Pancreas (tissue), 10 donors: ENCODE results near the gene RERE. TPM values are rescaled to one million over a fixed set of nuclear protein-coding genes. Genes with fewer than 3 reads are reported as not detected.
A peak's percentile ranks its signal among the peaks of the same experiment; 100 is the strongest.

Experiments used
- ATAC-seq, 4 donors: fragments of 200-7000 bp; cut with Tn5 transposase; one replicate each; pipeline versions ENCODE4 v1.8.0 to v1.9.1; 2020; ENCODE audit warnings: mild to moderate bottlenecking in 4 of 4, moderate library complexity in 4 of 4
- DNase-seq, 6 donors: peaks; one replicate each; pipeline ENCODE4 v3.0.0-alpha.2; 2020
- FAIRE-seq: peaks from 2 replicates; lab custom pipeline; 2012; peaks lifted over from hg19 to GRCh38; lab: Jason Lieb, UNC
- H3K27ac ChIP-seq, 4 donors: fragments of 200-600 bp; sonication (generic); 1 replicate in 3 of 4; 2 replicates in 1 of 4; pipeline versions ENCODE4 v1.5.0 to v1.8.0; 2020
- H3K27me3 ChIP-seq, 4 donors: fragments of 200-600 bp; one replicate each; pipeline ENCODE4 v1.8.0; 2021
- H3K36me3 ChIP-seq, 3 donors: fragments of 200-600 bp; sonication (generic) in 1 of 3; one replicate each; pipeline versions ENCODE4 v1.5.0 to v1.8.0; 2020 to 2021
- H3K4me1 ChIP-seq, 3 donors: fragments of 200-600 bp; one replicate each; pipeline ENCODE4 v1.8.0; 2021
- H3K4me3 ChIP-seq, 4 donors: fragments of 200-600 bp; sonication (generic) in 2 of 4; one replicate each; pipeline versions ENCODE4 v1.5.0 to v1.8.0; 2020 to 2021
- H3K9me3 ChIP-seq, 4 donors: fragments of 200-600 bp; one replicate each; pipeline ENCODE4 v1.8.0; 2021
- WGBS, 2 donors: extraction: QIAGEN DNeasy Blood & Tissue Kit; methylation state at CpG; one replicate each; pipeline ENCODE4 v1.1.7; 2013; 5-methylcytosine and 5-hydroxymethylcytosine counted together
- intact Hi-C, 3 donors: fragments of 100-400 bp; cut with DNase I; formaldehyde crosslinking; loops; one replicate each; pipeline versions ENCODE4 v1.11.1 to v1.14.2; 2022
- polyA plus RNA-seq, 2 donors: library from polyadenylated mRNA; stranded (reverse); fragments of 200-250 nt; gene quantifications; one replicate each; pipeline ENCODE4 v1.2.3, GENCODE V29; 2013
- total RNA-seq, 6 donors: library from RNA; stranded (reverse); fragmentation: NEBNext Ultra II Directional in 4 of 6; extraction: Animal tissue kit (Norgen Biotek cat#: 25700) in 4 of 6; gene quantifications; one replicate each; pipeline versions ENCODE4 v1.2.1 to v1.2.4, GENCODE V29; 2021 to 2023
- TF ChIP-seq, protein P1 (sequence below), 4 donors: fragments of 200-600 bp; sonication (generic) in 3 of 4; IDR thresholded peaks; one replicate each; pipeline versions ENCODE4 v1.5.0 to v1.8.0; 2021; ENCODE audit warnings: antibody characterized with exemption in 4 of 4
- donor health status: healthy with polysubstance abuse.
- donor health status: DM: no; HTN: no; CAD: no; lungs with moderate emphysema.
- donor health status: DM: no; HTN: no; CAD: no.
- donor health status: control.
- donor health status: control.
- donor health status: Bipolar disorder and iron deficiency.
- donor health status: DM: yes; HTN: yes; CAD: no.
- donor health status: DM: no; HTN: no; CAD: no.
- donor health status: DM: no; HTN: no; CAD: no.
- donor health status: DM: yes; HTN: yes; CAD: no.

The RERE gene
- total and polyA plus RNA-seq, 8 donors: 27.0 to 76.7 (median 50.7) TPM

DNA sequence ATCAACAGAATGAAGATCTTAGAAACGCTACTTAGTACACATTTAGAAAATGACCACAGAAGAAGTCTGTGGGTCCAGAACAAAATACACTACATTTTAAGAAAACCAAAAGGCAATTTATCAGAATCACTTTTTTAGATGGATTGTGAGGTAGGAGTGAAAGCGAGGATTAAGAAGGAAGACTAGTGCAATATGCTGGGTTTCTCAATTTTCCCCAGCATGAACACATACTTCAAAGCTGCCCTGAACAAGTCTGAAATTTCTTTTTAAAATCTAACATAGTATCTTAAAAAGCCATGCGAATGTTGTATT lies 299.0 kb downstream of the RERE start:
- FAIRE-seq (peak; percentile 26), ATAC-seq (no peak), DNase-seq (no peak)
- 75 to 80% methylated on average over 3 of the region's 3 CpGs for WGBS, 2 donors
- Histone ChIP-seq H3K27ac (no peak overlapping the region), H3K36me3 (no peaks in the 10 kb centered on the region), H3K27me3 (no peaks in the 10 kb centered on the region), H3K9me3 (no peaks in the 10 kb centered on the region), H3K4me1 (peaks cover 4 to 17% (median 11%) of the 10 kb centered on the region in 3 donors), H3K4me3 (no peak overlapping the region)
- intact Hi-C loops: no loop called here
- TF ChIP-seq, protein P1, sequence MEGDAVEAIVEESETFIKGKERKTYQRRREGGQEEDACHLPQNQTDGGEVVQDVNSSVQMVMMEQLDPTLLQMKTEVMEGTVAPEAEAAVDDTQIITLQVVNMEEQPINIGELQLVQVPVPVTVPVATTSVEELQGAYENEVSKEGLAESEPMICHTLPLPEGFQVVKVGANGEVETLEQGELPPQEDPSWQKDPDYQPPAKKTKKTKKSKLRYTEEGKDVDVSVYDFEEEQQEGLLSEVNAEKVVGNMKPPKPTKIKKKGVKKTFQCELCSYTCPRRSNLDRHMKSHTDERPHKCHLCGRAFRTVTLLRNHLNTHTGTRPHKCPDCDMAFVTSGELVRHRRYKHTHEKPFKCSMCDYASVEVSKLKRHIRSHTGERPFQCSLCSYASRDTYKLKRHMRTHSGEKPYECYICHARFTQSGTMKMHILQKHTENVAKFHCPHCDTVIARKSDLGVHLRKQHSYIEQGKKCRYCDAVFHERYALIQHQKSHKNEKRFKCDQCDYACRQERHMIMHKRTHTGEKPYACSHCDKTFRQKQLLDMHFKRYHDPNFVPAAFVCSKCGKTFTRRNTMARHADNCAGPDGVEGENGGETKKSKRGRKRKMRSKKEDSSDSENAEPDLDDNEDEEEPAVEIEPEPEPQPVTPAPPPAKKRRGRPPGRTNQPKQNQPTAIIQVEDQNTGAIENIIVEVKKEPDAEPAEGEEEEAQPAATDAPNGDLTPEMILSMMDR (IDR thresholded peaks at IDR 0.05): no peak

- intact Hi-C loops: no loop called here
Observed at GRCh38 chr1:8517661-8518489, 299.6 kb downstream of the RERE start.

GRCh38 chr1:8516793-8517556 lies 300.5 kb downstream of the RERE start:
- Histone ChIP-seq H3K4me3 (no peak overlapping the region), H3K4me1 (peaks cover 4 to 17% (median 11%) of the 10 kb centered on the region in 3 donors), H3K36me3 (no peaks in the 10 kb centered on the region), H3K27me3 (no peaks in the 10 kb centered on the region), H3K9me3 (no peaks in the 10 kb centered on the region), H3K27ac (no peak overlapping the region)
- WGBS, 2 donors: 70 to 74% methylated on average over 6 of the region's 6 CpGs
- TF ChIP-seq, protein P1 (IDR thresholded peaks at IDR 0.05): no peak
- FAIRE-seq (no peak), ATAC-seq (peak in 2 of 4 donors; percentile 16 to 31), DNase-seq (no peak)
- intact Hi-C loops: no loop called here

More at GRCh38 chr1:8517661-8518489, 299.6 kb downstream of the RERE start:
- no peak for FAIRE-seq
- no peak overlapping the region for H3K27ac ChIP-seq
- H3K27me3 ChIP-seq: no peaks in the 10 kb centered on the region
- 76 to 77% methylated on average over 7 of the region's 7 CpGs for WGBS, 2 donors
- no peaks in the 10 kb centered on the region for H3K36me3 ChIP-seq
- TF ChIP-seq, protein P1 (IDR thresholded peaks at IDR 0.05): no peak
- H3K9me3 ChIP-seq: no peaks in the 10 kb centered on the region
- peaks cover 4 to 17% (median 11%) of the 10 kb centered on the region in 3 donors for H3K4me1 ChIP-seq
- H3K4me3 ChIP-seq: no peak overlapping the region
- ATAC-seq: peak in 3 of 4 donors; percentile 24 to 31 (median 27)
- no peak for DNase-seq

DNA sequence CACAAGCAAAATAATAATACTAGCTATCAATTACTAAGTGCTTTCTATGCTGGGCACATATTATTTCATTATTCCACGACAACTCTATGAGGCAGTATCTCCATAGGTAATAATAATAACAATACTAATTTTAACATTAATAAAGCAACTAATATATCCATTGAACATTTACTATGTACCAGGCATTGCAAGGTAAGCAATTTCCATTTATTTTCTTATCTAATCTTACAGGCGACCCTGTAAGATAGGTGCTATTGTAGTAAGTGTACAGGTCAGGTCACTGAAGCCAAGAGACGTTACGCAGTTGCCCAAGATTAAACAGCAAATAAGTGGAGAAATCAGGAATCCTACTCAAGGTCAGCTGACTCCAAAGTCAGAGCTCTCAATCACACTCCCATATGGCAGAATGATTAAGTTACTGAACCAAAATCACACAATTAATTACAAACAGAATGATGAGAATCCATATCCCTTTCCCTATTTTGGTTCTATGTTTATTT lies 301.1 kb downstream of the RERE start:
- TF ChIP-seq, protein P1 (IDR thresholded peaks at IDR 0.05): no peak
- H3K27ac ChIP-seq: no peak overlapping the region
- peaks cover 4 to 17% (median 11%) of the 10 kb centered on the region in 3 donors for H3K4me1 ChIP-seq
- no peak for FAIRE-seq
- no peak for DNase-seq
- H3K27me3 ChIP-seq: no peaks in the 10 kb centered on the region
- no peaks in the 10 kb centered on the region for H3K36me3 ChIP-seq
- intact Hi-C loops: no loop called here
- no peak overlapping the region for H3K4me3 ChIP-seq
- no peaks in the 10 kb centered on the region for H3K9me3 ChIP-seq
- ATAC-seq: peak in 2 of 4 donors; percentile 51 to 52
- 40% methylated on average over 4 of the region's 4 CpGs for WGBS, 2 donors
